H1 (cell line): ENCODE results near the gene SHISA8. TPM values are rescaled to one million over a fixed set of nuclear protein-coding genes. Genes with fewer than 3 reads are reported as not detected.
A peak's percentile ranks its signal among the peaks of the same experiment; 100 is the strongest.

Source experiments
- polyA plus RNA-seq, 7 experiments: library from polyadenylated mRNA; depleted of rRNA in 3 of 7; stranded (reverse) in 5 of 7; unstranded in 2 of 7; fragments of >200 nt in 5 of 7; fragments of 200-250 nt in 2 of 7; gene quantifications; 1 replicate in 5 of 7; 2 replicates in 1 of 7; 4 replicates in 1 of 7; pipeline versions ENCODE4 v1.2.1 to v1.2.3, GENCODE V29; 2011 to 2013; ENCODE audit warnings: missing spikeins in 2 of 7, mixed read lengths in 2 of 7
- total RNA-seq: library from RNA; stranded (reverse); fragmentation: NEBNext Ultra II Directional; extraction: Animal tissue kit (Norgen Biotek cat#: 25700); gene quantifications from 2 replicates; pipeline ENCODE4 v1.2.1, GENCODE V29; 2021
- TF ChIP-seq, protein P1 (sequence below), 3 experiments: IDR thresholded peaks; 1 replicate in 2 of 3; 2 replicates in 1 of 3; pipeline versions ENCODE4 v1.5.1 to v1.6.1; 2011; ENCODE audit warnings: low read length in 3 of 3, mild to moderate bottlenecking in 3 of 3, inconsistent platforms in 2 of 3, low read depth in 1 of 3, moderate library complexity in 1 of 3; ENCODE audit not compliant: insufficient read depth in 1 of 3; ENCODE audit errors: control extremely low read depth in 1 of 3

SHISA8 gene
- total and polyA plus RNA-seq, 2 of the 8 experiments (the other 6 are each of a cell fraction or from before 2014, with no cell fraction given), result 0.14 to 0.89 TPM

DNA sequence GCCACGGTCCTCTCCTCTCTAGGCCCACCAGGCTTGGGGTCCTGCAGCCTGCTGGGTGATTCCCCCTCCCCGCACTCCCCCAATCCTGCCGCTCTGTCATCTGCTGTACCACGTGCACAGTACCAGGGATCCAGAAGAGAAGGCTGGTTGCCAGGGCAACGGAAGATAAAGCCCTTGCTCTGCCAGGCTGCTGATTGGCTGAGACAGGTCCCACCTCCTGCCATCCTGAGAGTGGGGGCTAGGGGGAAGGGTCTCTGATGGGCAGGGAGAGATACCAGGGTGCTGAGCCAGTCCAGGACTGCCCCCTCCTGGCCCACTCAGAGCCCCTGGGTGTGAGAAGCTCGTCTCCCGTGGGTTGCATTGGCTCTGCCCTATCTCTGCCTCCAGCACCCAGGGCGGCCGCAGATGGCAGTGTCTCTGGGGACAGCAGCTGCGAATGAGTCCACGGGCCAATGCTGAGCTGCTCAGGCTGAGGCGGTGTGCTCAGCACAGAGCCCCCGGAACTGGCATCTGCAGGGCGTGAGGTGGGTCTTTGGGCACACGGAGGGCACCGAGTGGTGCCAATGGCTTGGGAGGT lies 37.1 kb upstream of the SHISA8 start, which contains the start of gene SMIM45 (continued):
- TF ChIP-seq, protein P1, sequence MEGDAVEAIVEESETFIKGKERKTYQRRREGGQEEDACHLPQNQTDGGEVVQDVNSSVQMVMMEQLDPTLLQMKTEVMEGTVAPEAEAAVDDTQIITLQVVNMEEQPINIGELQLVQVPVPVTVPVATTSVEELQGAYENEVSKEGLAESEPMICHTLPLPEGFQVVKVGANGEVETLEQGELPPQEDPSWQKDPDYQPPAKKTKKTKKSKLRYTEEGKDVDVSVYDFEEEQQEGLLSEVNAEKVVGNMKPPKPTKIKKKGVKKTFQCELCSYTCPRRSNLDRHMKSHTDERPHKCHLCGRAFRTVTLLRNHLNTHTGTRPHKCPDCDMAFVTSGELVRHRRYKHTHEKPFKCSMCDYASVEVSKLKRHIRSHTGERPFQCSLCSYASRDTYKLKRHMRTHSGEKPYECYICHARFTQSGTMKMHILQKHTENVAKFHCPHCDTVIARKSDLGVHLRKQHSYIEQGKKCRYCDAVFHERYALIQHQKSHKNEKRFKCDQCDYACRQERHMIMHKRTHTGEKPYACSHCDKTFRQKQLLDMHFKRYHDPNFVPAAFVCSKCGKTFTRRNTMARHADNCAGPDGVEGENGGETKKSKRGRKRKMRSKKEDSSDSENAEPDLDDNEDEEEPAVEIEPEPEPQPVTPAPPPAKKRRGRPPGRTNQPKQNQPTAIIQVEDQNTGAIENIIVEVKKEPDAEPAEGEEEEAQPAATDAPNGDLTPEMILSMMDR (IDR thresholded peaks at IDR 0.05; ENCODE audit: control extremely low read depth in 1 of 3, insufficient read depth in 1 of 3, low read depth in 1 of 3, low read length in 3 of 3), result peak in 2 of 3 experiments; percentile 8 to 11; a peak in 2 of 4 replicates
- TF ChIP-seq, all 59 proteins: peak for 4
